NCI-H128 (cell line): ENCODE results near the gene FXYD7.

Experiments used
- DNase-seq: peaks from one replicate; lab custom pipeline; 2025; ENCODE audit not compliant: unreplicated experiment; lab: John Stamatoyannopoulos, UW

FXYD7 gene

DNA sequence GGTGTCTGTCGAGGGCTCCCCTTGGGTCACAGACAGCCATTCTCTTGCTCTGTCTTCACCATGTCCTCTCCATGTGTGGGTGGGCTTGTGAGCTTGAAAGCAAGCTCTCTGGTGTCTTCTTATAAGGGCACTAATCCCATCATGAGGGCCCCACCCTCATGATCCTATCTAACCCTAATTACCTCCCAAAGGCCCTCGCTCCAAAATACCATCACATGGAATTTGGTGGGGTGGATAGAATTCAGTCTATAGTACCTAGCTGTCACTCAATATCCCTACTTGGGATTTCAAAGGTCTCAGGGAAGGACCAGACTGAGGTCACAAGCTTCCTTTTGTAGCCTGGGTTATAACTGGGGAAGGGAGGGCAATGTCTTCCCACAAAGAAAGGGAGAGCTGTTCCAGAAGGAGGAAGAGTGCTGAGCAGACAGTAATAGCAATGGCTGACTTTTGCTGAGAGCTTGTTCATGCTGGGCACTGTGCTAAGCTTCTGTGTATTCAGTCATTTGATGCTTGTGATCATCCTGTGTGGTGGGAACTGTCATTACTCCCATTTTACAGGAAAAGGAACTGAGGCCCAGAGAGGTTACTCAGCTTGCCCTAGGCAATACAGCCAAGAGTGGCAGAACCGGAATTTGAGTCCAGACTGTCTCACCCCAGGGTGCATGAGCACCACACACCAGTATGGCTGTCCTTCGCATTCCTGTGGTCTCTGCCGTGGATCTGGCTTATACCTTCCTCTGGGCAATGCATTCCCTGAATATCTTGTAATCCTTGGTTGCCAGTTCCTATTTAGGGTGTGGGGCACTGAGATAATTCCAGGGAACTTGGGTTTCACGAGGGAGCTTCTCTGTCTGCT is 19.6 kb downstream of the FXYD7 start:
- no peak for DNase-seq

DNA sequence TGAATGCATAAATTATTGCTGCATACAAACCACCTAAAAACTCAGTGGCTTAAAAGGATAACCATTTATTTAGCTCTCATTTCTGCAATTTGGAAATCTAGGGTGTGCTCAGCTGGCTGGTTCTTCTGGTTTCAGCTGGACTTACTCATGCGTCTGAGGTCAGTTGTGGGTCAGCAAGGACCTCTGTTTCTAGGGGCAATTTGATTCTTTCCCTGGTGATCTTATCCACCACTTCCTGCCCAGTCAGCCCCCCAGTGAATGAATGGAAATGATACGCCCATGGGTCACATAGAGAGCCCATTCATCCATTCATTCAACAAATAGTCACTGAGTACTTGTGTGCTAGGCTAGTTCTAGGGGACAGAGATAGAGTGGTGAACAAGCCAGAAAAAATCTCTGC is 21.4 kb downstream of the FXYD7 start:
- DNase-seq = no peak

DNA sequence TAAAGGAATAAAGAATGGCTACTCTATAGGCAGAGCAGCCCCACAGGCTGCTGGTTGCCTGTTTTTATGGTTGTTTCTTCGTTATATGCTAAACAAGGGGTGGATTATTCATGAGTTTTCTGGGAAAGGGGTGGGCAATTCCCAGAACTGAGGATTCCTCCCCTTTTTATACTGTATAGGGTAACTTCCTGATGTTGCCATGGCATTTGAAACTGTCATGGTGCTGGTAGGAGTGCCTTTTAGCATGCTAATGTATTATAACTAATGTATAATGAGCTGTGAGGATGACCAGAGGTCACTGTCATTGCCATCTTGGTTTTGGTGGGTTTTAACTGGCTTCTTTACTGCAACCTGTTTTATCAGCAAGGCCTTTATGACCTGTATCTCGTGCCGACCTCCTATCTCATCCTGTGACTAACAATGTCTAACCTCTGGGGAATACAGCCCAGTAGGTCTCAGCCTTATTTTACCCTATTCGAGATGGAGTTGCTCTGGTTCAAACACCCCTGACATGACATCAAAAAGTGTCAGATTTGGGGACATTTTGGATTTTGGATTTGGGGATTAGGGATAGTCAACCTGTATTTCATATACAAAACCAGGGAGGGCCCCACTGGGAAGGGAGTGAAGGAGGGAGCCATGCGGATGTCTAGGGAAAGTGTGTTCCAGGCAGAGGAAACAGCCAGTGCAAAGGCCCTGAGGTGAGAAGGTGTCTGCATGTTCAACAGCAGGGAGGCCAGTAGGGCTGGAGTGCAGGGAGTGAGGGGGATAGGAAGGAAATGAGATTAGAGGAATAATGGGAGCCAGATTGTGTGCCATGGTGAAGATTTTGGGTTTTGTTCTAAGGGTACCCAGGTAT is 22.4 kb downstream of the FXYD7 start:
- no peak for DNase-seq

DNA sequence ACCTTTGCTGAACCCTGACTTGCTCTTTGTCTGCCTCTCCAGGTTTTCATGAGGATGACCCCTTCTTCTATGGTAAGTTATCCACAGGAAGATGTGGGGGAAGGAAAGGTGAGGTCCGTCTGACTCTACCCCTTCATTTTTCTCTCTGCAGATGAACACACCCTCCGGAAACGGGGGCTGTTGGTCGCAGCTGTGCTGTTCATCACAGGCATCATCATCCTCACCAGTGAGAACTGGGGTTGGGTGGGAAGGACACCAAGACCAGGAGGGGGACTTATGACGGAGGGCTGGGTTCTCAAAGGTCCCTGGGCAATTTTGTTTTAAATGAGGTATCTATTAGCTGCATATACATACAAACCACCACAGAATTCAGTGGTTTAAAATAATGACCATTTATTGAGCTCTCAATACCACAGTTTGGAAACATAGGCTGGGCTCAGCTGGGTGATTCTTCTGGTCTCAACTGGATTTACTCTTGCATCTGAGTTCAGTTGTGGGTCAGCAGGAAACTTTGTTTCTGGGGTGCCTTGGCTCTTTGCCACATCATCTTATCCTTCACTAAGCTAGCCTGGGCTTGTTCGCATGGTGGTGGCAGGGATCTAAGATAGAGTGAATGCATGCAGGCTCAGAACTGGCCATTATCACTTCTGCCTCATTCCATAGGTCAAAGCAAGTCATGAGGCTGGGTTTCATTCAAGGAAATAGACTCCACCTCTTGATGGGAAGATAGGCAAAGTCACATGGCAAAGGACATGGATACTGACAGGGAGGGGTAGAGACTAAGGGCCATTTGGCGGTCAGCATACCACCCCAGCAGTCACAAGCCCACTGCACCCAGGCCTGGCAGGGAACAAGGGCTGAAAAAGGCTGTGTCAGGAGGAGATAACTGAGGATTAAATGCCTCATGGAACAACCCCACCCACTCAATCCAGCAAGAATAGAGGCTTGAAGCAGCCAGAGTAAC is 23.3 kb downstream of the FXYD7 start:
- no peak for DNase-seq

DNA sequence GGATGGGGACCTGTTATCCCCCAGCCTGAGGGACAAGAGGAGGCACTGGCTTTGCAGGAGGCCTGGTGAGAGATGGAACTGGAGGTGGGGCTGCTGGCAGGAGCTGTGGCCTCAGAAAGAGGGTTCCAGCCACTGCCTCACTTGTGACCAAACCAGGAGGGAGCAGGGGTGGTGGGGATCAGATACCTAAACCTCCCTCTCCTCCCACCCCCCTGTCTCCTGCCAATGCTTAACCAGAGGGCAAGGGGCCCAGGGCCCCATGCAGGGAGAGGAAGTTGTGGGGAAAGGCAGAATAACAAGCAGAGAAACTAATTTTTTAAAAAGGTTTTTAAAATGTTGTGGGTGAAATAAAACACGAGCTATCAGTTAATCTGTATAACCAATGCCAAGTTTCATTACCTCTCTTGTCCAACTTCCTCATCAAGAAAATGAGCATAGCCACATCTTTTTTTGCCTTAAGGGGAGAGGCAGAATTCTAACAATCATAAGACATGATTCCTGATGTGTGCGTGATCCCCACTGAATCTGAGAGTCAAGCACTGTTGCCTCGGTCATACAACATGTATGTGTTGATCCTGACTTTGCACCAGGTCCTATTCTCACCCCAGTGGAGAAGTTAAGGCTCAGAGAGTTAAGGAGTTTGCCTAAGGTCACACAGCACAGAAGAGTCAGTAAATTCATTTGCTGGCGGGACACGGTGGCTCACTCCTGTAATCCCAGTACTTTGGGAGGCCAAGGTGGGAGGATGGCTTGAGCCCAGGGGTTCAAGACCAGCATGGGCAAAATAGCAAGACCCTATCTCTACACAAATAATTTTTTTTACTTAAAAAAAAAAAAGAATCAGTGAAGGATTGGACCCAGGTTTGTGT is 24.4 kb downstream of the FXYD7 start:
- DNase-seq = no peak

DNA sequence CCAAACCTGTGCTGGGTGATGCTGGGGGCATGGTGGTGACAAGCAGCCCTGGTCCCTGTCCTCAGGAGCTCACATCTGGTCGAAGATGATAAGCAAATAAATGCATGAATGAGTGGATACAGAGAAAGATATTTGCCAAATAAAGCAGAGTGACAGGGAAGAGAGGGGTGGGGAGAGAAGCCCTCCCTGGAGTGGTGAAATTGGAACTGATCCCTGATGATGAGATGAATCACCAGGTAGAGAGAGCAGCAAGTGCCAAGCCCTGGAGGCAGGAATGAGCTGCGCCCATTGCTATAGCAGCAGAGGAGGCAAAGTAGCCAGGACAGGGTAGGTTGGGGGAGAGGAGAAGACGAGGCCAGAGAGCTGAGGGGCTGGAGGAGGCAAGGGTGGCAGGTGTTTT is 25.1 kb downstream of the FXYD7 start:
- no peak for DNase-seq

DNA sequence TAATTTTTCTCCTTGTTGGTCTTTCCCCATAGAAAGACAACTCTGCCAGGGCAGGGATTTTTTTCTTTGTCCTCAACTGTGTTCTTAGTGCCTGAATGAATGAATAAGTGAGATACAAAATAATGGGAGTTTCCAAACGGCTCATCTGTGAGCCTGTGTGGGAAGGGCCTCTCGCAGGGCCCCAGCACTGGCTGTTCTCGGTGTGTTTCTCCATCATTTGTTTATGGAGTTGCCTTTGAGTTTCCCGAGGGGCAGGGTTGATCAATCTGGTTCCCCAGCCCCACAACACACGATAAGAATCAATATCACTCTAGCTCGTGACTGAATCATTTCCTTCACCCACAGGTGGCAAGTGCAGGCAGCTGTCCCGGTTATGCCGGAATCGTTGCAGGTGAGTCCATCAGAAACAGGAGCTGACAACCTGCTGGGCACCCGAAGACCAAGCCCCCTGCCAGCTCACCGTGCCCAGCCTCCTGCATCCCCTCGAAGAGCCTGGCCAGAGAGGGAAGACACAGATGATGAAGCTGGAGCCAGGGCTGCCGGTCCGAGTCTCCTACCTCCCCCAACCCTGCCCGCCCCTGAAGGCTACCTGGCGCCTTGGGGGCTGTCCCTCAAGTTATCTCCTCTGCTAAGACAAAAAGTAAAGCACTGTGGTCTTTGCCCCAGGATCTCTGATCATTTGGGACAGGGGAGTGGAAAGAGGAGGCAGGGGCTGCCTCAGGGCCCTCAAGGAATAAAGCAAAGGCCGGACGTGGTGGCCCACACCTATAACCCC is 26.4 kb downstream of the FXYD7 start:
- DNase-seq = no peak

DNA sequence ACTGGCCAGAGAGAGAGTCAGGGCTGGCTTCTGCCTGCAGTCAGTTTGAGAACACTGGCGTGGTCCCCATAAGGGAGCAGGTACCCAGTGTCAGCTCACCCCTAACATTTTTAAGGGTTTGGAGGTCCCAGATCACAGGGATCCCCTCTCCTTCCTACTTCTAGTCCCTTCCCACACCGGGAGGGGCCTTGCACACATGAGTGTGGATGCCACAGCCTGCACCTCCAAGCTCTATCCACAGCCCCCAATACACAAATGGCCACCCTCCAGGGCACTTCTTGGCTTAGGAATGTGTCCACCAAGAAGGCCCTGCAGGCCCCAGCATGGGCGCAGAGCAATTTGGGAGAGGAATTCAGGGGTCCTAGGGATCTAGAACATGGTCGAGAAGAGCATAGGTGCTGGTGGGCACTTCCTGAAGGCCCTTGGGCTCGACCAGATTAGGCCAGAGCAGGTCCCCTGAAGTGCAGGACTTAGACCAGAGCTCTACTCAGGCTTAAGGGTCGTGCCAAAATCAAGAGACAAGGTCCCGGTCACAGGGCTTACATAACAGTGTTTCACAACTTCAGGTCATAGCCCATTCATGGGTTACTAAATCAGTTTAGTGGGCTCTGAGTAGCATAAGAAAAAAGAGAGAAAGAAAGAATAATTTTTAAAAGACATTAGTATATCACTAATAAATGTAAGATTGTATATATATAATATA is 27.5 kb downstream of the FXYD7 start:
- no peak for DNase-seq

DNA sequence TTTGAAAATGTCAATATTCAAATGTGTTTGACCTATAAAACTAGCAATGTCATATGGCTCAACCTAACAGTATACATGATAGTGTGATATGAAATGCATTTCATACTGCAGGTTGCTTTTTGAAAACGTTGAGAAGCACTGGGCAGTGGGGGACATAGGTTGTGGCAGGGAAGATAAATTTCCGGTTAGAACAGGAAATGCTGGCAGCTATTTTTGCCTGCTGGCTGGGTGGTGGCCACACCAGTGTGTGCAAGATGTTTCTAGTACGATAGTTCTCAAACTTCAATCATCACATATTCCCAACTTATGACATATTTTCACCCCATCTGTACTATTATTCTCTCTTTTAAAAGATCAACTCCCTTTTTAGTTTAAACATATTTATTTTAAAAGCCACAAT is 28.7 kb downstream of the FXYD7 start:
- DNase-seq = no peak

DNA sequence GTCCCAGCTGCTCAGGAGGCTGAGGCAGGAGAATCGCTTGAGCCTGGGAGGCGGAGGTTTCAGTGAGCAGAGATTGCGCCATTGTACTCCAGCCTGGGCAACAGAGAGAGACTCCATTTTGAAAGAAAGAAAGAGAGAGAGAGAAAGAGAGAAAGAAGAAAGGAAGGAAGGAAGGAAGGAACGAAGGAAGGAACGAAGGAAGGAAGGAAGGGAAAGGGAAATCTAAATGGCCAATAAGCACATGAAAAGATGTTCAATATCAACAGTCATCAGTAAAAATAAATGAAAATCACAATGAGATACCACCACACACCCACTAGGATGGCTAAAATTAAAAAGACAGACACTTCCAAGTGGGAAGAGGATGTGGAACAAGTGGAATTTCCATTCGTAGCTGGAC is 31.2 kb downstream of the FXYD7 start:
- no peak for DNase-seq

DNA sequence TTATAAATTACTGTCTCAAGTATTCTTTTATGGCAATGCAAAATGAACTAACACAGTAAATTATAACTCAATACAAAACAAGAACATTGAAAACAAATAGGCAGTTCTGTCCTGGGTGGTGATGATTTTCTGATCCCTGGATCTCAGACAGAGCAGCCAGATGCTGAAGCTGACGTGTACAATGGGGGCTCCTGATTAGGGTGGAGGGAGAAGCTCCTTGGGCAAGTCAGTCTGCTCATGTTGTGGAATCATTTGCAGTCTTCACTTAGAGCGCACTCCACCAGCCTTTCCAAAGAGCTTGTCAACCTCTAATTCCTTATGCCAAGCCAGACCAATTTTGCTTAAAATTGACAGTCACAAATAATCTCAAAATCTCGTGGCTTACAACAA is 33.1 kb downstream of the FXYD7 start:
- DNase-seq = no peak

DNA sequence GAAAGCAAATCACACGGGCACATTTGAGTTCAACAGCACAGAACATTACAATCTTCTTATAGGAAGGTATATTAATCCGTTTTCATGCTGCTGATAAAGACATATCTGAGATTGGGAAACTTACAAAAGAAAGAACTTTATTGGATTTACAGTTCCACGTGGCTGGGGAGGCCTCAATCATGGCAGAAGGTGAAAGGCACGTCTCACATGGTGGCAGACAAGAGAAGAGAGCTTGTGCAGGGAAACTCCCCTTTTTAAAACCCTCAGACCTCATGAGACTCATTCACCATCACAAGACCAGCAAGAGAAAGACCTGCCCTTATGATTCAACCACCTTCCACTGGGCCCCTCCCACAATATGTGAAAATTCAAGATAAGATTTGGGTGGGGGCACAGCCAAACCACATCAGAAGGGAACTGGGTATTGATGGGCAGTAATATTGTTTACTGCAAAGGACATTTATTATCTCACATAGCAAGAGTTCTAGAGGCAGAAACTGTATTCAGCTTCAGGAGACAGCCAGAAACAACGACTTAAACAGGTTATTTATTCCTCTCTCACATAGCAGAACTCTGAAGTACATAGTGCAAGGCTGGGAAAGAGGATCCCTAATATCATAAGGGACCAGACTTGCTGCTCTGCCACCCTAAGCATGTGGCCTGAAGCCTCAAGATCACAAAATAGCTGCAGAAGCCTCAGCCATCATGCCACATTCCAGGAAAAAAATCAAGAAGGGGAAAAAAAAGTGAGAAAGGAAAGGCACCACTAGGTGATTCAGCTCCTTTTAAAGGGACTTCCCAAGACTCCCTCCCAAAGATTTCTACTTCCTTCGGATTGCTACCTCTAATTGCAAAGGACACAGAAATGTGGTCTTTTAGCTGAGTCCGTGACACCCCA is 34.6 kb downstream of the FXYD7 start:
- DNase-seq = no peak

DNA sequence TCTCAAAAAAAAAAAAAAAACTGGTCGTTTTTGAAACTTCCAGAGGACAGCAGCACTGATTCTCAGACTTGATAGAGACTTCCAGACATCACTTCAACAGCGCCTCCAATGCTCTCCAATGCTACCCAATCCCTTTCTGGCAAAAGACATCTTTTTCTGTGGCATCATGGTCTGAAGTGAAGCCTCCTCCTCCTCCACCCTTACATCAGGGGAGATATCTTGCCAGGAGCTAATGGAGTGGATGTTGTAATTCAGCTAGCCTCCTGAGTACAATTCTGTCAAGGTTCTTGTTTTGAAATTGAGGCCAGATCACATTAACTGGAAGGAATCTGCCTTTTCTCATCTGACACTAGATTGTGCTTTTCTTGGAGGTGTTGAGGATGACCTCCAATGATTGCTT is 35.6 kb downstream of the FXYD7 start:
- no peak for DNase-seq

DNA sequence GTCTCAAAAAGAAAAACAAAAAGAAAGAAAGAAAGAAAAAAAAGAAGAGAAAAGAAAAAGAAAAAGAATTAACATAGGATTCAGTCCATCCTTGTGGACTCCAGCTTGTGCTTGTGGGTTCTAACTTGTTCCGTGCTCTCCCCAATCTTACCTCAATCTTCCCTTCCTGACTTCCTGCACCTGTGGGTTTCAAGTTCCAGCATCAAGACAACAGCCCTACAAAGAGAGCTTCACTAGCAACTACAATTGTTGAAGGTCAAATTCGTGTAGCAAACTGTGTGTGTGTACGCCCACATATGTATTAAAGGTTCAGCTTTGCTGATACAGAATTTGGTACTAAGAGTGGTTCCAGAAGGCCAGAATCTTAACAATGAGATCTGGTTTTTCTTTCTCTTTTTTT is 36.8 kb downstream of the FXYD7 start:
- DNase-seq = no peak

DNA sequence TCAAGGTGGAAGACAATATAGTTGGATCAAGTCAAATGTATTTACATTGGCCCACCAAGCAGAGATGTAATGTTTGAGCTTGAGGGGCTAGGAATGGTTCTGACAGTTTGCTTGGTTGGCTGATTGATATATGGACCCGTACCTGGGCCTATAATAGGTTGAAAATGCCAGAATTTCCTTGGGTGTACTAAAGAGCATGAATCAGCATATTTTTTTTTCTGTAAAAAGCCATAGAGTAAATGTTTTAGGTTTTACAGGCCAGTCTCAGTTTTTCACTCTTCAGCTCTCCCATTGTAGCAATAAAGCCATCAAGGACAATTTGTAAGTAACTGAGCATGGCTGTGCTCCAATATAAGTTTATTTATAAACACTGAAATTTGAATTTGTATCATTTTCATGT is 38.3 kb downstream of the FXYD7 start:
- no peak for DNase-seq

DNA sequence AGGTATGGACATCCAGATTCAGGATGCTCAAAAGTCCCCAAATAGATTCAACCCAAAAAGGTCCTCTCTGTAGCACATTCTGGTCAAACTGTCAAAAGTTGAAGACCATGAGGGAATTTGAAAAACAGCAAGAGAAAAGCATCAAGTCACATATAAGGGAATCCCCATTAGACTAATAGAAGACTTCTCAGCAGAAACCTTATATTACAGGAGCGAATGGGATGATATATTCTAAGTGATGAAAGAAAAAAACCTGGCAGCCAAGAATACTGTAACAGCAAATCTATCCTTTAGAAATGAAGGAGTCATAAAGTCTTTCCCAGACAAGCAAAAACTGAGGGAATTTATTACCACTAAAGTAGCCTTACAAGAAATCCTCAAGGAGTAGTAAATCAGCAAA is 41.2 kb downstream of the FXYD7 start:
- DNase-seq = no peak

DNA sequence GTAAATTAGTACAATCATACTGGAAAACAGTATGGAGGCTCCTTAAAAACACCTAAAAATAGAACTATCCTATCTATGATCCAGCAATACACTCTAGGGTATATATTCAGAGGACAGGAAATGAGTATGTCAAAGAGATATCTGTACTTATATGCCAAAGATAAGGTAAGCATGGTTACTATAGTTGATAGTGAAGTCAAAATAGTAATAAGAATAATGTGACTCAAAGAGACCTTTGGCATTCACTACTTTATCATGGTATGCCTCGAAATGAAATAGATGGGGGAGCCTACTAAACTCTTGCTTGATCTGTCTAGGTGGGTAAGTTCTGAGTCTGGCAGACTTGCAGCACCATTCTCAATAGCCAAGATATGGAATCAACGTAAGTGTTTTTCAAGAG is 41.8 kb downstream of the FXYD7 start:
- DNase-seq = no peak
